ENCODE data around the gene DDX31. TPM values are rescaled to one million over a fixed set of nuclear protein-coding genes. Genes with fewer than 3 reads are reported as not detected.

The DDX31 gene
- total RNA-seq, 1 donor from 2014 or later: 15.8 TPM

- Histone ChIP-seq H3K27me3 (ENCODE audit: control insufficient read depth, insufficient read depth, low read length) (no peaks in the 10 kb centered on the region), H3K36me3 (ENCODE audit: control insufficient read depth, insufficient read depth, low read length) (no peaks in the 10 kb centered on the region), H3K4me3 (ENCODE audit: low read depth, low read length) (peak overlapping the region; percentile 98)
- DNase-seq (ENCODE audit: low read depth) (peak; percentile 86), FAIRE-seq (no peak)
- TF ChIP-seq CTCF (IDR thresholded peaks at IDR 0.05; ENCODE audit: insufficient read depth, low read length, severe bottlenecking): no peak
Observed at GRCh38 chr9:132671620-132672412, 2.0 kb upstream of the DDX31 start.

GRCh38 chr9:132670457-132671391, 941 bp upstream of the DDX31 start, which contains the start of gene GTF3C4:
TSS of gene GTF3C4 (plus strand) at chr9:132670464. CDS start at chr9:132670599, 135 bp downstream.
- DNase-seq (ENCODE audit: low read depth) (peak; percentile 5), FAIRE-seq (no peak)
- Histone ChIP-seq H3K27me3 (ENCODE audit: control insufficient read depth, insufficient read depth, low read length) (no peaks in the 10 kb centered on the region), H3K36me3 (ENCODE audit: control insufficient read depth, insufficient read depth, low read length) (no peaks in the 10 kb centered on the region), H3K4me3 (ENCODE audit: low read depth, low read length) (peak within 1 kb of the TSS; percentile 98)
- no peak for TF ChIP-seq CTCF (IDR thresholded peaks at IDR 0.05; ENCODE audit: insufficient read depth, low read length, severe bottlenecking)

GRCh38 chr9:132669319-132669697, 475 bp downstream of the DDX31 start:
- DNase-seq (ENCODE audit: low read depth) (peak; percentile 61), FAIRE-seq (no peak)
- Histone ChIP-seq H3K4me3 (ENCODE audit: low read depth, low read length) (peak overlapping the region; percentile 98), H3K27me3 (ENCODE audit: control insufficient read depth, insufficient read depth, low read length) (no peaks in the 10 kb centered on the region), H3K36me3 (ENCODE audit: control insufficient read depth, insufficient read depth, low read length) (peaks cover 2% of the 10 kb centered on the region)
- no peak for TF ChIP-seq CTCF (IDR thresholded peaks at IDR 0.05; ENCODE audit: insufficient read depth, low read length, severe bottlenecking)

GRCh38 chr9:132663851-132664250, 5.9 kb downstream of the DDX31 start:
- peaks cover 9% of the 10 kb centered on the region for H3K36me3 ChIP-seq (ENCODE audit: control insufficient read depth, insufficient read depth, low read length)
- FAIRE-seq (no peak), DNase-seq (ENCODE audit: low read depth) (no peak)
- TF ChIP-seq CTCF (IDR thresholded peaks at IDR 0.05; ENCODE audit: insufficient read depth, low read length, severe bottlenecking): no peak
- H3K27me3 ChIP-seq (ENCODE audit: control insufficient read depth, insufficient read depth, low read length): no peaks in the 10 kb centered on the region
- no peak overlapping the region for H3K4me3 ChIP-seq (ENCODE audit: low read depth, low read length)

GRCh38 chr9:132663117-132663516, 6.7 kb downstream of the DDX31 start:
- FAIRE-seq (no peak), DNase-seq (ENCODE audit: low read depth) (no peak)
- TF ChIP-seq CTCF (IDR thresholded peaks at IDR 0.05; ENCODE audit: insufficient read depth, low read length, severe bottlenecking): no peak
- Histone ChIP-seq H3K4me3 (ENCODE audit: low read depth, low read length) (no peak overlapping the region), H3K36me3 (ENCODE audit: control insufficient read depth, insufficient read depth, low read length) (peaks cover 11% of the 10 kb centered on the region), H3K27me3 (ENCODE audit: control insufficient read depth, insufficient read depth, low read length) (no peaks in the 10 kb centered on the region)
